Prostate gland (tissue), 2 donors: ENCODE data around the gene KIAA1671. TPM values are rescaled to one million over a fixed set of nuclear protein-coding genes. Genes with fewer than 3 reads are reported as not detected.

ENCODE experiments used
- DNase-seq: peaks from one replicate; pipeline ENCODE4 v3.0.0-alpha.2; 2019; ENCODE audit warnings: low spot score
- H3K27ac ChIP-seq, 2 donors: fragments of 200-600 bp; sonication (generic); 2 replicates each; pipeline ENCODE4 v1.5.1; 2017 to 2019
- H3K27me3 ChIP-seq: fragments of 200-600 bp; sonication (generic); replicated peaks from 2 replicates; pipeline ENCODE4 v1.5.1; 2019; ENCODE audit not compliant: insufficient read depth
- H3K36me3 ChIP-seq, 2 donors: fragments of 200-600 bp; sonication (generic); 1 replicate in 1 of 2; 2 replicates in 1 of 2; pipeline versions ENCODE4 v1.5.1 to v1.8.1; 2017 to 2019
- H3K4me1 ChIP-seq: fragments of 200-600 bp; sonication (generic); replicated peaks from 2 replicates; pipeline ENCODE4 v1.5.1; 2019
- H3K4me3 ChIP-seq, 2 donors: fragments of 200-600 bp; sonication (generic); 2 replicates each; pipeline ENCODE4 v1.5.1; 2017 to 2019
- H3K9me3 ChIP-seq: fragments of 200-600 bp; sonication (generic); 2 replicates; pipeline ENCODE4 v1.5.1; 2017
- POLR2A ChIP-seq: fragments of 450-650 bp; IDR thresholded peaks from one replicate; pipeline ENCODE4 v1.6.1; 2016; ENCODE audit warnings: antibody characterized with exemption, mild to moderate bottlenecking
- POLR2AphosphoS5 ChIP-seq: sonication (generic); formaldehyde crosslinking; IDR thresholded peaks from one replicate; pipeline ENCODE4 v1.6.1; 2017; ENCODE audit warnings: antibody characterized with exemption
- WGBS: methylation state at CpG from one replicate; pipeline ENCODE4 v1.1.5; 2018; 5-methylcytosine and 5-hydroxymethylcytosine counted together
- intact Hi-C: fragments of 100-400 bp; cut with DNase I; formaldehyde crosslinking; loops from one replicate; pipeline ENCODE4 v1.14.2; 2022
- total RNA-seq, 2 donors: library from RNA; depleted of rRNA; stranded (reverse); fragments of >200 nt; gene quantifications; one replicate each; pipeline ENCODE4 v1.1.0, GENCODE V29; 2016
- TF ChIP-seq, protein P1 (sequence below), 4 experiments: fragments of 200-600 bp in 2 of 4; fragments of 450-650 bp in 2 of 4; sonication (generic) in 2 of 4; IDR thresholded peaks; 1 replicate in 3 of 4; 2 replicates in 1 of 4; pipeline ENCODE4 v1.5.1; 2016 to 2019; ENCODE audit warnings: antibody characterized with exemption in 4 of 4, mild to moderate bottlenecking in 2 of 4, moderate library complexity in 2 of 4

The KIAA1671 gene
- total RNA-seq, 2 donors from 2014 or later = 44.8 to 53.1 TPM

DNA sequence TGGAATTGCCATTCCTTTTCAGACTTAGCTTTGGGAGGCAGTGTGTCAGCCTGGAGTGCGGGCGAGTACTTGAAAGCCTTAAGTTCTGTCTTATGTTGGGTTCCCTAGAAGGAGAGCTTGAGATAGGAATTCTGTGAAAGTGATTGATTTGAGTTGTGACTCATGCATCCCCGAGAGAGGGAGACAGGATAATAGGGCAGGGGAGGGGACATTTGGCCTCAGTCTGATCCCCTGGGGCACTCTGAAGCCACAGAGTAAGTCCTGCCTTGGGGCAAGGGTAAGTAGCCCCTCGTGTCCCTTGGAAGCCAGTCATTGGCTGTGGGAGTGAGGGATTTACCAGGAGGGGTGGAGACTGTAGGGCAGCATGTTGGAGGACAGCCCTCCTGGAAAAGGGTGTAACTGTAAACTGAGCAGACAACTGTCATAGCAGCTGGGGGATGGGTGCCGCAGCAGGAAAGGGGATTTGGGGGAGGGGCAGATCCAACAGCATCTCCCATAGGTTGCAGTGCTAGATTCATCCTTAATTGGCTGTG lies 44.0 kb downstream of the KIAA1671 start:
- Histone ChIP-seq H3K27me3 (no peaks in the 10 kb centered on the region), H3K9me3 (no peaks in the 10 kb centered on the region), H3K36me3 (no peaks in the 10 kb centered on the region), H3K4me3 (no peak overlapping the region), H3K27ac (peak overlapping the region in 1 of 2 donors; percentile 31), H3K4me1 (peaks cover 9% of the 10 kb centered on the region)
- 24% methylated on average over 5 of the region's 5 CpGs for WGBS
- DNase-seq = peak; percentile 33
- TF ChIP-seq POLR2AphosphoS5 = no peak
- TF ChIP-seq POLR2A = no peak
- TF ChIP-seq, protein P1, sequence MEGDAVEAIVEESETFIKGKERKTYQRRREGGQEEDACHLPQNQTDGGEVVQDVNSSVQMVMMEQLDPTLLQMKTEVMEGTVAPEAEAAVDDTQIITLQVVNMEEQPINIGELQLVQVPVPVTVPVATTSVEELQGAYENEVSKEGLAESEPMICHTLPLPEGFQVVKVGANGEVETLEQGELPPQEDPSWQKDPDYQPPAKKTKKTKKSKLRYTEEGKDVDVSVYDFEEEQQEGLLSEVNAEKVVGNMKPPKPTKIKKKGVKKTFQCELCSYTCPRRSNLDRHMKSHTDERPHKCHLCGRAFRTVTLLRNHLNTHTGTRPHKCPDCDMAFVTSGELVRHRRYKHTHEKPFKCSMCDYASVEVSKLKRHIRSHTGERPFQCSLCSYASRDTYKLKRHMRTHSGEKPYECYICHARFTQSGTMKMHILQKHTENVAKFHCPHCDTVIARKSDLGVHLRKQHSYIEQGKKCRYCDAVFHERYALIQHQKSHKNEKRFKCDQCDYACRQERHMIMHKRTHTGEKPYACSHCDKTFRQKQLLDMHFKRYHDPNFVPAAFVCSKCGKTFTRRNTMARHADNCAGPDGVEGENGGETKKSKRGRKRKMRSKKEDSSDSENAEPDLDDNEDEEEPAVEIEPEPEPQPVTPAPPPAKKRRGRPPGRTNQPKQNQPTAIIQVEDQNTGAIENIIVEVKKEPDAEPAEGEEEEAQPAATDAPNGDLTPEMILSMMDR (IDR thresholded peaks at IDR 0.05) = no peak
- intact Hi-C loops = no loop called here

DNA sequence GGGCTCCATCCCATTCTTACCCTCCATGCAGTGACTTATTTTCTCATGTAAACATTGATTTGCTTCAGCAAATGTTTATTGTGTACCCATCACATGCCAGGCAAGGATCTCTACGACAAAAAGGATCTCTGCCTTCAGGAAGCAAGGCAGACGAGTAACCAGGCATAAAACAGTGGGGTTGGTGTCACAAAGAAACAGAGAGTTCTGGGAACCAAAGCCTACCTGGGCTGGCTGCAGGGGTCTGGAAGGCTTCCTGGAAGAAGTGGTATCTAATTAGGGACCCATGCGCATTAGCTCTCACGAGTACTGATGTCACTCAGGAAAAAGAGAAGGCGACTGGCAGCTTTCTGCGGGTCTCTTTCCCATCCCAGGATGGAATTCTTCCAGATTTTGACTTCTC lies 44.5 kb downstream of the KIAA1671 start:
- intact Hi-C loops = no loop called here
- 76% methylated on average over 6 of the region's 6 CpGs for WGBS
- TF ChIP-seq POLR2A = no peak
- TF ChIP-seq, protein P1 (IDR thresholded peaks at IDR 0.05) = no peak
- TF ChIP-seq POLR2AphosphoS5 = no peak
- Histone ChIP-seq H3K36me3 (no peaks in the 10 kb centered on the region), H3K27ac (peak overlapping the region; percentile 27 to 31), H3K4me1 (peaks cover 8% of the 10 kb centered on the region), H3K9me3 (no peaks in the 10 kb centered on the region), H3K4me3 (no peak overlapping the region), H3K27me3 (no peaks in the 10 kb centered on the region)
- DNase-seq = no peak

DNA sequence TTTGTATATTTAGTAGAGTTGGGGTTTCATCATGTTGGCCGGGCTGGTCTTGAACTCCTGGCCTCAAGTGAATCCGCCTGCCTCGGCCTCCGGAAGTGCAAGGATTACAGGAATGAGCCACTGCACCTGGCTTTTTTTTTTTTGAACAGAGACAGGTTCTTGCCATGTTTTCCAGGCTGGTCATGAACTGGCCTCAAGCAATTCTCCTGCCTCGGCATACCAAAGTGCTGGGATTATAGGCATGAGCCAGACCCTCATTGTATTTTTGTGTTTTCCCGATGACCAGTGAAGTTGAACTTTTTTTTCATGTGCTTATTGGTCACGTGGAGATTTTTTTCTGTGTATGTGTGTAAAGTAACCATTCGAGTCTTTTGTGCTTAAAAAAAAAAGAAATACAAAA lies 48.2 kb downstream of the KIAA1671 start:
- DNase-seq = no peak
- H3K4me3 ChIP-seq = no peak overlapping the region
- 82% methylated on average over 8 of the region's 8 CpGs for WGBS
- no peaks in the 10 kb centered on the region for H3K36me3 ChIP-seq
- peaks cover 5% of the 10 kb centered on the region for H3K4me1 ChIP-seq
- no peaks in the 10 kb centered on the region for H3K27me3 ChIP-seq
- TF ChIP-seq POLR2AphosphoS5 = no peak
- TF ChIP-seq, protein P1 (IDR thresholded peaks at IDR 0.05) = no peak
- no peak for TF ChIP-seq POLR2A
- H3K27ac ChIP-seq = no peak overlapping the region
- no peaks in the 10 kb centered on the region for H3K9me3 ChIP-seq
- intact Hi-C loops = no loop called here

DNA sequence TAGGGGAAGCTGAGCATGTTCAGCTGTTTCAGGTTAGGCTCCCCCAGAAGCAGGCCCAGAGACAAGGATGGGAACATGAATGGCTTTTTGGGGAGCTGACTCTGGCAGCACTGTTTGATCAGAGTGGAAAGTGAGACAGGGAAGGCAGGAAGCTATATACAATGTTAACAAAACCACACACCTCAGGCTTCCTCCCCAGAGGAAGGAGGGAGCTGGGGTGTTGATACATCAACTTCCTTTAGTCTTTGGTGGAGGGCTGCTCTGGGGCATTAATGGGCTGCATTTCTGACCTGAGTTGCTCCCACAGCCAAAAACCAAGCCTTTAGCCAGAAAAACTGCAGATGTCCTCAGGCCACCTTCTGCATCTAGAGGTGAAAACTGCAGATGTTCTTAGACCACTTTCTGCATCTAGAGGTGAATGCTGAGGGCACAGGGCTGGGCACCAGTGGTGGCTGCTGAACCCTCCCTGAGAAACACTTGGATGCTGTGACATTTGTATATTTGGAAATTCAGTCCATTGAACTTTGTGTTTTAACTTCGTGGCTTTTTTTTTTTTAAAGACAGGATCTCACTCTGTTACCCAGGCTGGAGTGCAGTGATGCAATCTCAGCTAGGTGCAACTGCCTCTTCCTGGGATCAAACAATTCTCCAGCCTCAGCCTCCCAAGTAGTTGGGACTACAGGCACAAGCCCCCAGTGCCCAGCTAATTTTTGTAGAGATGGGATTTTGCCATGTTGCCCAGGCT lies 49.9 kb downstream of the KIAA1671 start:
- no peaks in the 10 kb centered on the region for H3K27me3 ChIP-seq
- intact Hi-C loops = no loop called here
- no peaks in the 10 kb centered on the region for H3K9me3 ChIP-seq
- no peak overlapping the region for H3K4me3 ChIP-seq
- no peak overlapping the region for H3K27ac ChIP-seq
- H3K36me3 ChIP-seq = no peaks in the 10 kb centered on the region
- WGBS = 32% methylated on average over 1 of the region's 1 CpG
- no peaks in the 10 kb centered on the region for H3K4me1 ChIP-seq
- TF ChIP-seq, protein P1 (IDR thresholded peaks at IDR 0.05) = no peak
- TF ChIP-seq POLR2A = no peak
- TF ChIP-seq POLR2AphosphoS5 = no peak
- no peak for DNase-seq

DNA sequence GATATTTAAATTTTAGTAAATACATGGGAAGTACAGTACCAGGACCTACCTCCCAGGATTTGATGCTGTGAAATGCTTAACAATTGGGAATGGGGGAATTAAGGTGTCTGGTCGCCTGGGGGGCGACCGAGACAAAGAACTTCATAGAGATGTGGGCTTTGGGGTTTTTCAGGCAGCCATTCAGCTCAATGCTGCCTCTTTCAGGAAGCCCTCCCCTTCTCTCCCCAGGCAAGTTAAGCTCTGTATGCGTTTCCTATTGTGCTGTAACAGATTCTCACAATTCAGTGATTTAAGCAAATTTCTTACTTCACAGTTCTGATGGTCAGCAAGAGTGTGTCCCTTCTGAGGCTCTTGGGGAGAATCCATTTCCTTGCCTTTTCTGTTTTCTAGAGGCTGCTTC lies 53.8 kb downstream of the KIAA1671 start:
- no peak overlapping the region for H3K27ac ChIP-seq
- TF ChIP-seq POLR2A (no peak), POLR2AphosphoS5 (no peak)
- TF ChIP-seq, protein P1 (IDR thresholded peaks at IDR 0.05) = no peak

More for the DNA sequence above, 53.8 kb downstream of the KIAA1671 start:
- intact Hi-C loops = no loop called here
- no peaks in the 10 kb centered on the region for H3K27me3 ChIP-seq
- WGBS = 93% methylated on average over 4 of the region's 4 CpGs
- no peak for DNase-seq
- H3K4me1 ChIP-seq = no peaks in the 10 kb centered on the region
- H3K36me3 ChIP-seq = no peaks in the 10 kb centered on the region
- no peak overlapping the region for H3K4me3 ChIP-seq
- H3K9me3 ChIP-seq = no peaks in the 10 kb centered on the region
